GM12878 (cell line): ENCODE data around the gene ZSCAN20. TPM values are rescaled to one million over a fixed set of nuclear protein-coding genes. Genes with fewer than 3 reads are reported as not detected.

Source experiments
- ATAC-seq: fragments of 200-7000 bp; cut with Tn5 transposase; 3 replicates; pipeline ENCODE4 v1.9.1; 2020; ENCODE audit warnings: mild to moderate bottlenecking, moderate library complexity
- BruUV-seq: library from RNA; stranded (reverse); fragments of 400-500 nt; replicated peaks from 2 replicates; lab custom pipeline; 2021; lab: Mats Ljungman, UMichigan
- CTCF ChIA-PET: fragments of 300-600 bp; sonication (Branson Sonifier 250); formaldehyde crosslinking; extraction: SDS; loops from one replicate; lab custom pipeline; 2021; ENCODE audit warnings: inconsistent platforms; lab: Yijun Ruan, JAX
- POLR2A ChIA-PET: fragments of 350-600 bp; formaldehyde crosslinking; extraction: SDS; loops from one replicate; lab custom pipeline; 2021; ENCODE audit warnings: inconsistent platforms; lab: Charles Lee
- RAD21 ChIA-PET: fragments of 300-600 bp; sonication (Branson Sonifier 250); formaldehyde crosslinking; loops from one replicate; lab custom pipeline; 2023; ENCODE audit warnings: antibody characterized with exemption; ENCODE audit not compliant: unreplicated experiment; lab: Charles Lee
- SMC1A ChIA-PET: fragments of 300-600 bp; sonication (Branson Sonifier 250); formaldehyde crosslinking; loops from one replicate; lab custom pipeline; 2023; ENCODE audit not compliant: unreplicated experiment, uncharacterized antibody; lab: Charles Lee
- DNase-seq: peaks from one replicate; pipeline ENCODE4 v3.0.0-alpha.2; 2011; ENCODE audit warnings: low read depth, low spot score
- FAIRE-seq: peaks from 3 replicates; lab custom pipeline; 2011; peaks lifted over from hg19 to GRCh38; lab: Jason Lieb, UNC
- H2AFZ ChIP-seq: 2 replicates; pipeline ENCODE4 v1.6.0; 2011; ENCODE audit warnings: low read depth, low read length, control low read depth; ENCODE audit not compliant: control insufficient read depth
- H3K27ac ChIP-seq: 2 replicates; pipeline ENCODE4 v1.5.1; 2011; ENCODE audit warnings: control low read depth; ENCODE audit not compliant: control insufficient read depth, insufficient read depth
- H3K27me3 ChIP-seq, 2 experiments: replicated peaks in 1 of 2; 2 replicates each; pipeline versions ENCODE4 v1.6.0 to v1.6.1; 2011; ENCODE audit warnings: low read length in 1 of 2; ENCODE audit not compliant: control insufficient read depth in 2 of 2, insufficient read depth in 2 of 2
- H3K36me3 ChIP-seq, 2 experiments: 2 replicates each; pipeline ENCODE4 v1.5.1; 2011; ENCODE audit warnings: low read length in 1 of 2; ENCODE audit not compliant: control insufficient read depth in 2 of 2, insufficient read depth in 2 of 2
- H3K4me1 ChIP-seq: 2 replicates; pipeline ENCODE4 v1.6.1; 2011; ENCODE audit warnings: mild to moderate bottlenecking, low read length, moderate library complexity, mixed read lengths; ENCODE audit not compliant: control insufficient read depth, insufficient read depth
- H3K4me2 ChIP-seq: 2 replicates; pipeline ENCODE4 v1.6.0; 2011; ENCODE audit warnings: control low read depth; ENCODE audit not compliant: control insufficient read depth, insufficient read depth
- H3K4me3 ChIP-seq: fragments of 200-600 bp; sonication (generic); 2 replicates; pipeline ENCODE4 v1.5.1; 2016
- H3K79me2 ChIP-seq: 2 replicates; pipeline ENCODE4 v1.6.0; 2011; ENCODE audit warnings: low read length; ENCODE audit not compliant: control insufficient read depth, insufficient read depth
- H3K9ac ChIP-seq: 2 replicates; pipeline ENCODE4 v1.8.0; 2011; ENCODE audit warnings: low read length, control low read depth, mixed read lengths; ENCODE audit not compliant: control insufficient read depth, insufficient read depth
- H3K9me3 ChIP-seq: replicated peaks from 3 replicates; pipeline ENCODE4 v1.5.1; 2011; ENCODE audit warnings: mild to moderate bottlenecking, low read length; ENCODE audit not compliant: control insufficient read depth, insufficient read depth
- H4K20me1 ChIP-seq: 2 replicates; pipeline ENCODE4 v1.6.0; 2011; ENCODE audit not compliant: control insufficient read depth, insufficient read depth
- ASH2L ChIP-seq: fragments of 300-600, 200-600 bp; sonication (generic); IDR thresholded peaks from 2 replicates; pipeline ENCODE4 v1.6.1; 2017; ENCODE audit warnings: low read depth, mild to moderate bottlenecking, borderline replicate concordance
- DPF2 ChIP-seq: fragments of 450-650 bp; IDR thresholded peaks from 2 replicates; pipeline ENCODE4 v1.6.1; 2017; ENCODE audit warnings: mild to moderate bottlenecking
- JUNB ChIP-seq: IDR thresholded peaks from 2 replicates; pipeline ENCODE4 v1.6.1; 2016; ENCODE audit warnings: antibody characterized with exemption, mild to moderate bottlenecking
- JUND ChIP-seq: IDR thresholded peaks from 2 replicates; pipeline ENCODE4 v1.6.1; 2012; ENCODE audit warnings: low read depth, mild to moderate bottlenecking, low read length, improper control_type of control experiment, moderate library complexity
- KLF5 ChIP-seq: fragments of 450-650 bp; IDR thresholded peaks from 2 replicates; pipeline ENCODE4 v1.6.1; 2014; ENCODE audit warnings: mild to moderate bottlenecking; ENCODE audit not compliant: partially characterized antibody
- NKRF ChIP-seq: fragments of 450-650 bp; conservative IDR thresholded peaks from 2 replicates; pipeline ENCODE4 v1.6.1; 2017; ENCODE audit warnings: mild to moderate bottlenecking, moderate library complexity
- SMC3 ChIP-seq: IDR thresholded peaks from 2 replicates; pipeline ENCODE4 v1.6.1; 2011; ENCODE audit warnings: low read length, improper control_type of control experiment, borderline replicate concordance
- SPI1 ChIP-seq: IDR thresholded peaks from 2 replicates; pipeline ENCODE4 v1.6.1; 2011; ENCODE audit warnings: low read depth, mild to moderate bottlenecking, low read length, moderate library complexity, borderline replicate concordance; ENCODE audit not compliant: insufficient read depth
- ZNF622 ChIP-seq: fragments of 450-650 bp; IDR thresholded peaks from 2 replicates; pipeline ENCODE4 v1.6.1; 2017; ENCODE audit warnings: mild to moderate bottlenecking, inconsistent platforms
- WGBS: methylation state at CpG from one replicate; pipeline ENCODE4 v1.1.6; 2016; ENCODE audit warnings: low lambda C conversion rate; ENCODE audit not compliant: insufficient replicate concordance, insufficient coverage; ENCODE audit errors: missing lambda C conversion rate; 5-methylcytosine and 5-hydroxymethylcytosine counted together
- in situ Hi-C: fragments of 300-500 bp; cut with MboI; formaldehyde crosslinking; loops from 9 replicates; pipeline ENCODE4 v1.14.3; 2018; ENCODE audit warnings: mixed read lengths
- intact Hi-C: fragments of 100-400 bp; cut with micrococcal nuclease; formaldehyde crosslinking; loops from one replicate; pipeline ENCODE4 v1.14.2; 2022; ENCODE audit not compliant: unreplicated experiment
- polyA plus RNA-seq, 11 experiments: library from polyadenylated mRNA; depleted of rRNA in 4 of 11; unstranded in 6 of 11; stranded (reverse) in 5 of 11; fragments of >200 nt; fragmentation: Nextera tagmentation in 4 of 11; fragmentation: Illumina TruSeq in 1 of 11; extraction: Ambion mirVana in 4 of 11; extraction: Trizol in 1 of 11; gene quantifications; 1 replicate in 1 of 11; 2 replicates in 10 of 11; pipeline versions ENCODE4 v1.2.1 to v1.2.3, GENCODE V29; 2011 to 2016; ENCODE audit warnings: inconsistent platforms in 2 of 11, missing spikeins in 2 of 11, low read depth in 1 of 11
- total RNA-seq, 4 experiments: library from RNA; depleted of rRNA in 3 of 4; stranded (reverse); fragments of >200 nt in 3 of 4; fragmentation: Illumina TruSeq in 1 of 4; extraction: Trizol in 1 of 4; gene quantifications; 2 replicates each; pipeline versions ENCODE4 v1.2.1 to v1.2.3, GENCODE V29; 2013 to 2021

ZSCAN20 gene
- total and polyA plus RNA-seq, 10 of the 15 experiments (the other 5 are each of a cell fraction or from before 2014, with no cell fraction given): 0.35 to 5.1 (median 2.4) TPM

- no peak for ATAC-seq
- FAIRE-seq: no peak
- H3K27me3 ChIP-seq: peaks cover 4 to 6% of the 10 kb centered on the region in 2 experiments
- intact Hi-C loops: no loop called here
- no peak overlapping the region for H3K27ac ChIP-seq
- no peak for TF ChIP-seq SMC3
- TF ChIP-seq JUND: no peak
- TF ChIP-seq JUNB: no peak
- no peak for TF ChIP-seq DPF2
- no peak for TF ChIP-seq KLF5
- peak; percentile 19; the same call in 1 of the 2 replicates for TF ChIP-seq SPI1
- no peak for TF ChIP-seq ZNF622
- TF ChIP-seq ASH2L: no peak
- no peak for TF ChIP-seq NKRF
- SMC1A ChIA-PET: no interaction called here
- POLR2A ChIA-PET: no interaction called here
- DNase-seq: no peak
- WGBS: 15% methylated on average over 3 of the region's 3 CpGs
- H2AFZ ChIP-seq: no peak overlapping the region
- H4K20me1 ChIP-seq: no peaks in the 10 kb centered on the region
- H3K4me2 ChIP-seq: no peak overlapping the region
- RAD21 ChIA-PET: no interaction called here
- no peaks in the 10 kb centered on the region for H3K4me1 ChIP-seq
- no peaks in the 10 kb centered on the region for H3K79me2 ChIP-seq
- BruUV-seq: no TSS peak
- in situ Hi-C loops: no loop called here
- H3K9me3 ChIP-seq: no peaks in the 10 kb centered on the region
- H3K4me3 ChIP-seq: no peak overlapping the region
- H3K9ac ChIP-seq: no peak overlapping the region
- H3K36me3 ChIP-seq: no peaks in the 10 kb centered on the region
- CTCF ChIA-PET: no interaction called here
These were observed 38.7 kb upstream of the ZSCAN20 start for GRCh38 chr1:33433509-33434362.
